T-helper 9 cell (primary cell): ENCODE results near the gene AMER3.

Experiments
- DNase-seq: peaks from one replicate; pipeline ENCODE4 v3.0.0-alpha.2; 2020

The AMER3 gene

GRCh38 chr2:130754811-130755210, 529 bp upstream of the AMER3 start:
- no peak for DNase-seq

- DNase-seq, result no peak
These were observed 923 bp downstream of the AMER3 start for GRCh38 chr2:130756053-130756873.

- no peak for DNase-seq
These were observed 1.7 kb downstream of the AMER3 start for GRCh38 chr2:130756874-130757668.

GRCh38 chr2:130759906-130760753, 4.8 kb downstream of the AMER3 start:
- DNase-seq, result no peak

GRCh38 chr2:130760754-130761751, 5.7 kb downstream of the AMER3 start:
- no peak for DNase-seq

- no peak for DNase-seq
These were observed 6.9 kb downstream of the AMER3 start for GRCh38 chr2:130762031-130762909.

- DNase-seq, result no peak
These were observed 7.6 kb downstream of the AMER3 start for GRCh38 chr2:130762910-130763385.

GRCh38 chr2:130763405-130763804, 8.1 kb downstream of the AMER3 start:
- no peak for DNase-seq

GRCh38 chr2:130764035-130764820, 8.9 kb downstream of the AMER3 start:
- no peak for DNase-seq

GRCh38 chr2:130764821-130765115, 9.4 kb downstream of the AMER3 start:
- DNase-seq, result no peak

GRCh38 chr2:130765464-130765863, 10.1 kb downstream of the AMER3 start:
- no peak for DNase-seq

GRCh38 chr2:130766037-130766436, 10.7 kb downstream of the AMER3 start:
- DNase-seq, result no peak

- DNase-seq, result no peak
These were observed 11.5 kb downstream of the AMER3 start for GRCh38 chr2:130766711-130767407.

- no peak for DNase-seq
These were observed 12.1 kb downstream of the AMER3 start for GRCh38 chr2:130767408-130767775.

GRCh38 chr2:130768191-130768855, 13.0 kb downstream of the AMER3 start:
- DNase-seq, result no peak

- no peak for DNase-seq
These were observed 14.1 kb downstream of the AMER3 start for GRCh38 chr2:130769343-130769907.

- DNase-seq, result no peak
These were observed 21.2 kb downstream of the AMER3 start for GRCh38 chr2:130776550-130776949.

- no peak for DNase-seq
These were observed 23.4 kb downstream of the AMER3 start for GRCh38 chr2:130778781-130779180.
